NB4 (cell line): Measurements from ENCODE around the gene IFNW1.

Experiments
- DNase-seq: peaks from one replicate; pipeline ENCODE4 v3.0.0; 2010; ENCODE audit warnings: low read depth
- H3K4me3 ChIP-seq: one replicate; pipeline ENCODE4 v1.5.1; 2011; ENCODE audit warnings: mild to moderate bottlenecking, low read depth, low read length, moderate library complexity
- MYC ChIP-seq: IDR thresholded peaks from 2 replicates; pipeline ENCODE4 v1.6.1; 2011; ENCODE audit warnings: low read depth, low read length
- POLR2A ChIP-seq: IDR thresholded peaks from 2 replicates; pipeline ENCODE4 v1.6.1; 2011; ENCODE audit warnings: mild to moderate bottlenecking; ENCODE audit not compliant: insufficient read length; ENCODE audit errors: extremely low read depth
- TF ChIP-seq, protein P1 (sequence below): IDR thresholded peaks from 2 replicates; pipeline ENCODE4 v1.6.1; 2011; ENCODE audit warnings: low read depth, low read length
- TF ChIP-seq, protein P2 (sequence below): IDR thresholded peaks from one replicate; pipeline ENCODE4 v1.5.1; 2012; ENCODE audit warnings: low read depth, low read length

Gene IFNW1

DNA sequence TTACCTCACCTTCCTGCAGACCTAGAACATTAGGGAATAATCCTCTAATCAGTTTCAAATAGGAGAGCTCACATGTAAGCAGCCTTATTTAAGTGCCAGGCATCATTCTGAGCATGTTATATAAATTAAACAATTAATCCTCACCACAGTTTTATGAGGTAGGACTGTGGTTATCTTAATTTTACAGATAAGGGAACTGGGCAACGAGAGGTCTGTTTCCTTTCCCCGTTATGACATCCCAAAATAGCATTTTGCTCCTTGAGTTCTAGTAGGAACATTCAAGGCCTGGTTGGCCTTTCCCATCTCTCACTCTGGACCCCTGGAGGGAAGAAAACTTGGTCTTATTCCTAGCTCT, 44.8 kb downstream of the IFNW1 start:
- peak; percentile 75 for DNase-seq
- peak overlapping the region; percentile 49 for H3K4me3 ChIP-seq
- no peak for TF ChIP-seq MYC
- TF ChIP-seq, protein P1, sequence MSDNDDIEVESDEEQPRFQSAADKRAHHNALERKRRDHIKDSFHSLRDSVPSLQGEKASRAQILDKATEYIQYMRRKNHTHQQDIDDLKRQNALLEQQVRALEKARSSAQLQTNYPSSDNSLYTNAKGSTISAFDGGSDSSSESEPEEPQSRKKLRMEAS = no peak
- TF ChIP-seq, protein P2, sequence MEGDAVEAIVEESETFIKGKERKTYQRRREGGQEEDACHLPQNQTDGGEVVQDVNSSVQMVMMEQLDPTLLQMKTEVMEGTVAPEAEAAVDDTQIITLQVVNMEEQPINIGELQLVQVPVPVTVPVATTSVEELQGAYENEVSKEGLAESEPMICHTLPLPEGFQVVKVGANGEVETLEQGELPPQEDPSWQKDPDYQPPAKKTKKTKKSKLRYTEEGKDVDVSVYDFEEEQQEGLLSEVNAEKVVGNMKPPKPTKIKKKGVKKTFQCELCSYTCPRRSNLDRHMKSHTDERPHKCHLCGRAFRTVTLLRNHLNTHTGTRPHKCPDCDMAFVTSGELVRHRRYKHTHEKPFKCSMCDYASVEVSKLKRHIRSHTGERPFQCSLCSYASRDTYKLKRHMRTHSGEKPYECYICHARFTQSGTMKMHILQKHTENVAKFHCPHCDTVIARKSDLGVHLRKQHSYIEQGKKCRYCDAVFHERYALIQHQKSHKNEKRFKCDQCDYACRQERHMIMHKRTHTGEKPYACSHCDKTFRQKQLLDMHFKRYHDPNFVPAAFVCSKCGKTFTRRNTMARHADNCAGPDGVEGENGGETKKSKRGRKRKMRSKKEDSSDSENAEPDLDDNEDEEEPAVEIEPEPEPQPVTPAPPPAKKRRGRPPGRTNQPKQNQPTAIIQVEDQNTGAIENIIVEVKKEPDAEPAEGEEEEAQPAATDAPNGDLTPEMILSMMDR = no peak
- no peak for TF ChIP-seq POLR2A

GRCh38 chr9:21096172-21096900, 45.3 kb downstream of the IFNW1 start:
- TF ChIP-seq, protein P1 = peak; percentile 94
- TF ChIP-seq POLR2A = no peak
- TF ChIP-seq MYC = peak; percentile 85
- peak overlapping the region; percentile 49 for H3K4me3 ChIP-seq
- DNase-seq = peak; percentile 81

- DNase-seq = no peak
- no peak overlapping the region for H3K4me3 ChIP-seq
- TF ChIP-seq POLR2A = no peak
These were observed 46.1 kb downstream of the IFNW1 start for GRCh38 chr9:21095561-21095960.
